ENCODE measurements around the gene RPGR.

DNA sequence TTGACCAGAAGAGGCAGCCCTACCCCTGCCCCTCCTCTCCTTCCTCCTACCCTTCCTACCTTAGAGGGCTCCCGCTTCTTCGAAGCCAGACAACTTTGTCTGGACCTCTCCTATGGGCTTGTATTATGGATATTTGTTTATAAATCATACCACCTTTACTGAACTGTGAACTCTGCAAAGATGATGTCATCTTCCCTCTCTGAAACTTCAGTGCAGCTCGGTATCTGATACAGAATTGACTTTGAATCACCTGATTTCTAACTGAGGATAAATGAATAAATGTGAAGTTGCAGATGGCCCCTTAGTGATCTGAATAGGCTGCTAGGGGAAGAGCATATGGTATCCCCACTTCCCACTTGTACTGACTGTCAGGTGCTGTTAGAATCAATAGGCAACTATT lies 24.0 kb upstream of the RPGR start:
- TF ChIP-seq GLIS3 (CRISPR knock-in tag; IDR thresholded peaks at IDR 0.05) (no peak), PATZ1 (CRISPR knock-in tag; IDR thresholded peaks at IDR 0.05; ENCODE audit: borderline replicate concordance) (no peak), OSR1 (CRISPR knock-in tag; IDR thresholded peaks at IDR 0.05) (no peak)
- TF ChIP-seq, protein P1, sequence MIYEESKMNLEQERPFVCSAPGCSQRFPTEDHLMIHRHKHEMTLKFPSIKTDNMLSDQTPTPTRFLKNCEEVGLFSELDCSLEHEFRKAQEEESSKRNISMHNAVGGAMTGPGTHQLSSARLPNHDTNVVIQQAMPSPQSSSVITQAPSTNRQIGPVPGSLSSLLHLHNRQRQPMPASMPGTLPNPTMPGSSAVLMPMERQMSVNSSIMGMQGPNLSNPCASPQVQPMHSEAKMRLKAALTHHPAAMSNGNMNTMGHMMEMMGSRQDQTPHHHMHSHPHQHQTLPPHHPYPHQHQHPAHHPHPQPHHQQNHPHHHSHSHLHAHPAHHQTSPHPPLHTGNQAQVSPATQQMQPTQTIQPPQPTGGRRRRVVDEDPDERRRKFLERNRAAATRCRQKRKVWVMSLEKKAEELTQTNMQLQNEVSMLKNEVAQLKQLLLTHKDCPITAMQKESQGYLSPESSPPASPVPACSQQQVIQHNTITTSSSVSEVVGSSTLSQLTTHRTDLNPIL (CRISPR knock-in tag; IDR thresholded peaks at IDR 0.05; ENCODE audit: low read depth): no peak
